GM06990 (cell line): ENCODE measurements around the gene EPAS1.

Experiments used
- DNase-seq: peaks from one replicate; pipeline ENCODE4 v3.0.0-alpha.2; 2011; ENCODE audit not compliant: insufficient read length; ENCODE audit errors: extremely low read depth
- H3K27me3 ChIP-seq: replicated peaks from 2 replicates; pipeline ENCODE4 v1.6.0; 2011; ENCODE audit warnings: low read length; ENCODE audit not compliant: control insufficient read depth, insufficient read depth
- H3K36me3 ChIP-seq: 2 replicates; pipeline ENCODE4 v1.5.1; 2011; ENCODE audit warnings: low read length; ENCODE audit not compliant: control insufficient read depth, insufficient read depth
- H3K4me3 ChIP-seq: replicated peaks from 2 replicates; pipeline ENCODE4 v1.5.1; 2011; ENCODE audit warnings: low read depth, mild to moderate bottlenecking, control low read depth, low read length
- TF ChIP-seq, protein P1 (sequence below): IDR thresholded peaks from 2 replicates; pipeline ENCODE4 v1.5.1; 2011; ENCODE audit warnings: low read length, control low read depth, mild to moderate bottlenecking, inconsistent platforms; ENCODE audit not compliant: insufficient read depth, poor library complexity, severe bottlenecking

Gene EPAS1

DNA sequence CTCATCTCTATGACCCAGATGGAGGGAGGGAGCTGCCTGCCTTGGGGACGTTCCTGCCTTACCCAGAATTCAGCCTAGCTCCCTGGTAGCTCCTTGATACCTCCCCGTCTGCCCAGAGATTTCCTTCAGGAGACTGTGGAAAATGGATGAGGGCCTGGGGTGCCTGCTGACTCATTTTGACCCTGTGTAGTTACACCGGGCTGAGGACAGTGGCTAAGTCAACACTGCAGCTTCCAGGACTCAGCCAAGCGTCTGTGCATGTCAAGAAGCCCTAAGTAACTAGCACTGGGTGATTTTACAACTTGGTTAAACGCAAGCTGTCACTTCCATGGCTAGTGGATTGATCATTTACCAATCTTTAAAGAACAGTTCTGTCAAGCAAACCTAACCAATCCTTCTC, 23.3 kb upstream of the EPAS1 start:
- Histone ChIP-seq H3K4me3 (no peak overlapping the region), H3K27me3 (no peaks in the 10 kb centered on the region; the same call in 1 of the 2 replicates), H3K36me3 (no peaks in the 10 kb centered on the region)
- no peak for DNase-seq
- TF ChIP-seq, protein P1, sequence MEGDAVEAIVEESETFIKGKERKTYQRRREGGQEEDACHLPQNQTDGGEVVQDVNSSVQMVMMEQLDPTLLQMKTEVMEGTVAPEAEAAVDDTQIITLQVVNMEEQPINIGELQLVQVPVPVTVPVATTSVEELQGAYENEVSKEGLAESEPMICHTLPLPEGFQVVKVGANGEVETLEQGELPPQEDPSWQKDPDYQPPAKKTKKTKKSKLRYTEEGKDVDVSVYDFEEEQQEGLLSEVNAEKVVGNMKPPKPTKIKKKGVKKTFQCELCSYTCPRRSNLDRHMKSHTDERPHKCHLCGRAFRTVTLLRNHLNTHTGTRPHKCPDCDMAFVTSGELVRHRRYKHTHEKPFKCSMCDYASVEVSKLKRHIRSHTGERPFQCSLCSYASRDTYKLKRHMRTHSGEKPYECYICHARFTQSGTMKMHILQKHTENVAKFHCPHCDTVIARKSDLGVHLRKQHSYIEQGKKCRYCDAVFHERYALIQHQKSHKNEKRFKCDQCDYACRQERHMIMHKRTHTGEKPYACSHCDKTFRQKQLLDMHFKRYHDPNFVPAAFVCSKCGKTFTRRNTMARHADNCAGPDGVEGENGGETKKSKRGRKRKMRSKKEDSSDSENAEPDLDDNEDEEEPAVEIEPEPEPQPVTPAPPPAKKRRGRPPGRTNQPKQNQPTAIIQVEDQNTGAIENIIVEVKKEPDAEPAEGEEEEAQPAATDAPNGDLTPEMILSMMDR: no peak

DNA sequence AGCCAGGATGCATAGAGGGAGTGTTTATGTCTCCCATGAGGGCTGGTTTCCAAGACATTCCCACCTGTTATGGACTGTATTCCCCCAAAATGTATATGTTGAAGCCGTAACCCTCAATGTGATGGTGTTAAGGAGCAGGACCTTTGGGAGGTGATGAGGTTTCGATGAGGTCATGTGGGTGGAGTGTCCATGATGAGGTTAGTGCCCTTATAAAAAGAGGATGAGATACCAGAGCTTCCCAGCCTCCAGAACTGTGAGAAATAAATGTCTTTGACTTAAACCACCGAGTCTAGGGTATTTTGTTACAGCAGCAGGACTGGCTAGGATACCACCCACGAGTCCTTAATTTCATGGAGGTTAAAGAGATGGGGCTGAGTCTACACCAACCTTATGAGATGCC, 22.6 kb upstream of the EPAS1 start:
- no peak for DNase-seq
- TF ChIP-seq, protein P1: no peak
- Histone ChIP-seq H3K36me3 (no peaks in the 10 kb centered on the region), H3K27me3 (no peaks in the 10 kb centered on the region; the same call in 1 of the 2 replicates), H3K4me3 (no peak overlapping the region)

DNA sequence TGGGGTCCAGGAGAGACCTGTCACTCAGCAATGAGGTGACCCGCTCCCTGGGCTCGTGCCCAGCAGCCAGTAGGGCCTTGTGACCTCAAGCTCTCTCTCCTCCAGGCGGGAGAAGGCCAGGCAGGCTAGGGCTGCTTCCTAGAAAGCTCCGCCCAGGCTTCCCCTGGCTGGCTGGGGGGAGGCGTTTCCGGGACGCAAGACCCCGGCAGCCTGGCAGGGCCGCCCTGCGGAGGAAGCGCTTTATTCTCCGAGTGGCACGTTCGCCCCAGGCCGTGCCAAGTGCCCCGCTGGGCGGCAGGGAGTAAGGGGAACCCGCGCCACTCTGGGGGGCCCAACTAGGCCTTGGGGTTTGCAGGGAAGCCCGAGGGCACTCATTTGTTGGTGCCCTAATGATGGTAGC, 21.2 kb upstream of the EPAS1 start:
- TF ChIP-seq, protein P1: no peak
- Histone ChIP-seq H3K27me3 (no peaks in the 10 kb centered on the region; the same call in 1 of the 2 replicates), H3K4me3 (no peak overlapping the region), H3K36me3 (no peaks in the 10 kb centered on the region)
- DNase-seq: no peak

DNA sequence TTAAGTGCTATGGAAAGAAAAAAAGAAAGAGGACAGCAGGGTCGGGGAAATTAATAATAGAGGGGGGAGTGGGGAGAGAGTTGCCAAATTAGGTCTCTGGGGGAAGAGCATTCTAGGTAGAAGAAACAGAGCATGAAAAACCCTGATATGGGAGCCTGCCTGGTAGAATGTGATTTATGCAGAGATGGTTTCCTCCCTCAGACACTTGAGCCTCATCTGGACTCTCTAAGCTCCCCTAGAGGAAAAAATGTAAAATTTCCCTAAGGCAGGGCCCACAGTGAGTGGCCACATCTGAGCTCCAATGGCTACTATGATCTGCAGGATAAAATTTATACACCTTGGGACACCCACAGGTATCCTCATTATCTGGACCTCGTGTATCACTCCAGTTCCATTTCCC, 20.6 kb upstream of the EPAS1 start:
- H3K27me3 ChIP-seq: no peaks in the 10 kb centered on the region; the same call in 1 of the 2 replicates
- TF ChIP-seq, protein P1: no peak
- no peak overlapping the region for H3K4me3 ChIP-seq
- no peak for DNase-seq
- H3K36me3 ChIP-seq: no peaks in the 10 kb centered on the region

DNA sequence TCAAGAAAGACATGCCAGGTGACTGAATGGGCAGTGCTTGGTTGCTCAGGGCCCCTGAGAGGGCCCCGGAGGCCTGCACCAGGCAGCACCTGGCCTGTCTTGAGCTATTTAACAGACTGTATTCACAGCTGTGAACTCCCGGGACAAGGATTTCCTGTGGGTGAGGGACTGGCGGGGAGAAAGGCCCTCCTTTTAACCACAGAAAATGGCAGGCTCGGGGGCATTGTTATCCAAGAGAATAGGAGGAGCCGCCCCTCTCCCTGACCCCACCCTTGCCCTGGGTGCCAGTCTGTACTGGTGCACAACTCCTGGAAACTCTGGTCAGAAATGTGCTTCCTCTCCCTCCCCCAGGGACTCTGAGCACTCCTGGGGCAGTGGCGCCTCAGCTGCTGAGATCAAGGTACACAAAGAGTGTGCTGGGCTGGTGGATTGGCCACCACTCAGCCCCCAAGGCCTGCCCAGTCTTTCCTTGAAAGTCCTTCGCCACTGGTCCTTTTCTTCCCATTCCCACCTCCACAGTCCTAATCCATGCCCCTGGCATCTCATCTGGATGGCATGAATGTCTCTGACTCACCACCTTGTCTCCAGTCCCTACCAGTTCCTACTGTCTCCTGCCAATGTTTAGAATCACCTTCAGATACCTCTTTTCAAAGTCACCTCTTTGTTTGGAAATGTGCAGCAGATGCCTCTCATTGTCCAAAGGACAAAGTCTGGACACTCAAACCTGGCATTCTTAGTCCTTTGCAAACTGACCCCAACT, 19.6 kb upstream of the EPAS1 start:
- no peak for DNase-seq
- Histone ChIP-seq H3K4me3 (no peak overlapping the region), H3K36me3 (no peaks in the 10 kb centered on the region), H3K27me3 (peaks cover 2% of the 10 kb centered on the region; the same call in 1 of the 2 replicates)
- TF ChIP-seq, protein P1: no peak
